HG03066 (cell line): ENCODE data around the gene CA9.

Experiments used
- ATAC-seq: cut with Tn5 transposase; IDR thresholded peaks from one replicate; pipeline ENCODE4 v1.9.1; 2021; ENCODE audit warnings: low read depth; ENCODE audit not compliant: unreplicated experiment

CA9 gene

DNA sequence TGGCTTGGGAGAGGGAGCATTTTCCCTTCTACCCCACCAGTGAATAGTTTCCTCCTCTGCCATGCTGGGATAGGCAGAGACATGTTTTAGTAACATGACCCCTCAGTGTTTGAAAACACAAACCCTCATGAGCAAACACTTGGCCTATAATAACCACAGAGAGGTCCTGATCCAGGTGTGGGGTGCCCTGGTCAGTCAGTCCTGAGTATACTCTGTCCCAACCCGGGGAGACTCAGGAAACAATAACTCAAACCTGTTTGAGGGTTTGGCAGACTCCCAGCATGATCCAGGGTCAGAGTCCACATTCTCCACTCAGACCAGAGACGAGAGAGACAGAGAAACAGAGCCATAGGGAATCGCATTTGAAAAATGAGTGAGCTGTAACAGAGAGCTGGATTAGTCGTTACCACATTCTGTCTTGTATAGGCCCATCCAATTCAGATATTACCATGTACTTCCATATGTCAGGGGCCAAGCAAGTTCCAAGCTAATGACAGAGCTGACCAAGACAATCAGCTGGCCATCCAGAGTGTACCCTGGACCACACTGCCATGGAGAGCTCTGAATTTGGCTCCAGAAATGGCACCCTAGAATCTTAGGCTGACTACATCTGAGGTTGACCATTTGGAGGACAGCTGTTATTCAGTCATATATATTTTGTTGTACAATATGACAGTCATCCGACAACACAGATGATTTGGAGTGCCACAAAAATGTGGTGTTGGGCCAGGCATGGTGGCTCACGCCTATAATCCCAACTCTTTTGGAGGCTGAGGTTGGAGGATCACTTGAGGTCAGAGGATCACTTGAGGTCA, 4.2 kb upstream of the CA9 start:
- no peak for ATAC-seq

DNA sequence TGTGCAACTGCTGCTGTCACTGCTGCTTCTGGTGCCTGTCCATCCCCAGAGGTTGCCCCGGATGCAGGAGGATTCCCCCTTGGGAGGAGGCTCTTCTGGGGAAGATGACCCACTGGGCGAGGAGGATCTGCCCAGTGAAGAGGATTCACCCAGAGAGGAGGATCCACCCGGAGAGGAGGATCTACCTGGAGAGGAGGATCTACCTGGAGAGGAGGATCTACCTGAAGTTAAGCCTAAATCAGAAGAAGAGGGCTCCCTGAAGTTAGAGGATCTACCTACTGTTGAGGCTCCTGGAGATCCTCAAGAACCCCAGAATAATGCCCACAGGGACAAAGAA, 265 bp downstream of the CA9 start:
- ATAC-seq: no peak

DNA sequence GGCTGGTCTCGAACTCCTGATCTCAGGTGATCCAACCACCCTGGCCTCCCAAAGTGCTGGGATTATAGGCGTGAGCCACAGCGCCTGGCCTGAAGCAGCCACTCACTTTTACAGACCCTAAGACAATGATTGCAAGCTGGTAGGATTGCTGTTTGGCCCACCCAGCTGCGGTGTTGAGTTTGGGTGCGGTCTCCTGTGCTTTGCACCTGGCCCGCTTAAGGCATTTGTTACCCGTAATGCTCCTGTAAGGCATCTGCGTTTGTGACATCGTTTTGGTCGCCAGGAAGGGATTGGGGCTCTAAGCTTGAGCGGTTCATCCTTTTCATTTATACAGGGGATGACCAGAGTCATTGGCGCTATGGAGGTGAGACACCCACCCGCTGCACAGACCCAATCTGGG, 1.5 kb downstream of the CA9 start:
- ATAC-seq: no peak

DNA sequence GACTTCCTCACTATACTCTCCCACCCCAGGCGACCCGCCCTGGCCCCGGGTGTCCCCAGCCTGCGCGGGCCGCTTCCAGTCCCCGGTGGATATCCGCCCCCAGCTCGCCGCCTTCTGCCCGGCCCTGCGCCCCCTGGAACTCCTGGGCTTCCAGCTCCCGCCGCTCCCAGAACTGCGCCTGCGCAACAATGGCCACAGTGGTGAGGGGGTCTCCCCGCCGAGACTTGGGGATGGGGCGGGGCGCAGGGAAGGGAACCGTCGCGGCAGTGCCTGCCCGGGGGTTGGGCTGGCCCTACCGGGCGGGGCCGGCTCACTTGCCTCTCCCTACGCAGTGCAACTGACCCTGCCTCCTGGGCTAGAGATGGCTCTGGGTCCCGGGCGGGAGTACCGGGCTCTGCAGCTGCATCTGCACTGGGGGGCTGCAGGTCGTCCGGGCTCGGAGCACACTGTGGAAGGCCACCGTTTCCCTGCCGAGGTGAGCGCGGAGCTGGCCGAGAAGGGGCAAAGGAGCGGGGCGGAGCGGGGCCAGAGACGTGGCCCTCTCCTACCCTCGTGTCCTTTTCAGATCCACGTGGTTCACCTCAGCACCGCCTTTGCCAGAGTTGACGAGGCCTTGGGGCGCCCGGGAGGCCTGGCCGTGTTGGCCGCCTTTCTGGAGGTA, 2.1 kb downstream of the CA9 start:
- ATAC-seq: no peak

DNA sequence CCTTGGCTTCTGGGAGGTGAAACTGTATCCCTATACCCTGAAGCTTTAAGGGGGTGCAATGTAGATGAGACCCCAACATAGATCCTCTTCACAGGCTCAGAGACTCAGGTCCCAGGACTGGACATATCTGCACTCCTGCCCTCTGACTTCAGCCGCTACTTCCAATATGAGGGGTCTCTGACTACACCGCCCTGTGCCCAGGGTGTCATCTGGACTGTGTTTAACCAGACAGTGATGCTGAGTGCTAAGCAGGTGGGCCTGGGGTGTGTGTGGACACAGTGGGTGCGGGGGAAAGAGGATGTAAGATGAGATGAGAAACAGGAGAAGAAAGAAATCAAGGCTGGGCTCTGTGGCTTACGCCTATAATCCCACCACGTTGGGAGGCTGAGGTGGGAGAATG, 5.4 kb downstream of the CA9 start:
- no peak for ATAC-seq

- ATAC-seq: no peak
These were observed 6.1 kb downstream of the CA9 start for GRCh38 chr9:35679766-35680330.

DNA sequence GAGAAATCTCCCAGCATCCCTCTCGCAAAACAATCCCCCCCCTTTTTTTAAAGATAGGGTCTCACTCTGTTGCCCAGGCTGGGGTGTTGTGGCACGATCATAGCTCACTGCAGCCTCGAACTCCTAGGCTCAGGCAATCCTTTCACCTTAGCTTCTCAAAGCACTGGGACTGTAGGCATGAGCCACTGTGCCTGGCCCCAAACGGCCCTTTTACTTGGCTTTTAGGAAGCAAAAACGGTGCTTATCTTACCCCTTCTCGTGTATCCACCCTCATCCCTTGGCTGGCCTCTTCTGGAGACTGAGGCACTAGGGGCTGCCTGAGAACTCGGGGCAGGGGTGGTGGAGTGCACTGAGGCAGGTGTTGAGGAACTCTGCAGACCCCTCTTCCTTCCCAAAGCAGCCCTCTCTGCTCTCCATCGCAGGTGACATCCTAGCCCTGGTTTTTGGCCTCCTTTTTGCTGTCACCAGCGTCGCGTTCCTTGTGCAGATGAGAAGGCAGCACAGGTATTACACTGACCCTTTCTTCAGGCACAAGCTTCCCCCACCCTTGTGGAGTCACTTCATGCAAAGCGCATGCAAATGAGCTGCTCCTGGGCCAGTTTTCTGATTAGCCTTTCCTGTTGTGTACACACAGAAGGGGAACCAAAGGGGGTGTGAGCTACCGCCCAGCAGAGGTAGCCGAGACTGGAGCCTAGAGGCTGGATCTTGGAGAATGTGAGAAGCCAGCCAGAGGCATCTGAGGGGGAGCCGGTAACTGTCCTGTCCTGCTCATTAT, 6.8 kb downstream of the CA9 start:
- no peak for ATAC-seq

DNA sequence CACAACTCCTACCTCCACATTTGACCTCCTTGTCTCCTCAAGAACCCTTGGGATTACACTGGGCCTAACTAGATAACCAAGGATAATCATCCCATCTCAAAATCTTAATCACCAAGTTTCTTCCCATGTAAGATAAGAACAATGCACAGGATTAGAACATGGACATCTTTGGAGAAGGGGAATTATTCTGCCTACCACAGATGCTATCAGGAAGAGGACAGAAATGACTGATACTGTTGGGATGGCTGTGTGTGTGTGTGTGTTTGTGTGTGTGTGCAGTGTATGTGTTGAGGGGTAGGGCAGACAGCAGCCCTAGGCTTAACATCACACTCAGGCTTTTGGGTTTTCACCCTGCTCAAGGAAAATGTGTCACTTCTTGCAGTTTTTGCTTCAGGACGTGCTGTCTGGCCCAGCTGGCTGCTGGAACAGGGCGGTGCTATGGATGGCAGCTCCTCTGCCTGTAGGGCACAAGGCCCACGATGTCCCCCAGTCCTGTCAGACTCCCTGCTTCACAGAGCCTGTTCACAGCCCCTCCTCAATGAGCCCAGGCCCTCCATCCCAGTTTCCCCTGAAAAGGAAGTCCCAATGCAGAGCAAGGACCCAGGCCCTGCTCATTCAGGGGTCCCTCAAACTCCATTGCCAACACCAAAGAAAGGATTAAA, 7.7 kb downstream of the CA9 start:
- no peak for ATAC-seq

- no peak for ATAC-seq
These were observed 8.3 kb downstream of the CA9 start for GRCh38 chr9:35682051-35682450.

- no peak for ATAC-seq
These were observed 9.0 kb downstream of the CA9 start for GRCh38 chr9:35682520-35683315.

DNA sequence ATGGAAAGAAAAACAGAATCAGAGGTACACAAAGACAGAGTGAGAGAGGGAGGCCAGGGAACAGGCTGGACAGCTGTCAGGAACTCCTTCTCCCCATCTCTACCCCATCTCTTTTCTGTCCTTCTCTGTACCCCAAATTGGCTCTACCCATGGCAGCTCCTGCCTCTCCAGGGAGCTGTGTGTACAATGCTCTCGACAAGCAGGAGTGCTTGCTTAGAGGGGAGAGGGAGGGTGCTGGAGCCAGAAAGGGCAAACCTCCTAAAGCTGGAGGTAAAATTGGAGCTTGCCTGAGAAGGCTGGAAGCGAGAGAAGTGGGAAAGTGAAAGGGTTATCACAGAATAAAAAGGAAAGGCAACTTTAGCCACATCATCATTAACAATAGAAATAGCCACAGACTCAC, 9.6 kb downstream of the CA9 start:
- no peak for ATAC-seq

DNA sequence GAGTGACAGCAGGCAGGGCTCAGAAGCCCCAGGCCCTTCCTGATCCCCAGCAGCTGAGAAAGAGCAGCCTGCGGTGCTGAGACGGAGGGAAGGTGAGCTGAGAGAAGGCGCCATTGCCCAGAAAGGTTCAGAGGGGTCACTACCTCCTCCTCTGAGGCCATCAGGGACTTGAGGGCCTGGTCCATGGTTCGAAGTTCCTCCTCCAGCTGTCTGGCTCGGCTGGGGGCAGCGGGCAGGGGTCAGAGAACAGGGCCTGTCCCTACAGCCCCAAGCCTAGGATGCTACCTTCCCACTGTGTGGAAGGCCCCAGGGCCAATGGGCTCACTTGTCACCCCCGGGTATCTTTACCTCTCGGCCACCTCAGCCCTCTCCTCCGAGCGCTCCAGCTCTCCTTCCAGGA, 11.2 kb downstream of the CA9 start:
- ATAC-seq: no peak

GRCh38 chr9:35685506-35685905, 11.8 kb downstream of the CA9 start:
- no peak for ATAC-seq

GRCh38 chr9:35686222-35687203, 12.8 kb downstream of the CA9 start:
- no peak for ATAC-seq

DNA sequence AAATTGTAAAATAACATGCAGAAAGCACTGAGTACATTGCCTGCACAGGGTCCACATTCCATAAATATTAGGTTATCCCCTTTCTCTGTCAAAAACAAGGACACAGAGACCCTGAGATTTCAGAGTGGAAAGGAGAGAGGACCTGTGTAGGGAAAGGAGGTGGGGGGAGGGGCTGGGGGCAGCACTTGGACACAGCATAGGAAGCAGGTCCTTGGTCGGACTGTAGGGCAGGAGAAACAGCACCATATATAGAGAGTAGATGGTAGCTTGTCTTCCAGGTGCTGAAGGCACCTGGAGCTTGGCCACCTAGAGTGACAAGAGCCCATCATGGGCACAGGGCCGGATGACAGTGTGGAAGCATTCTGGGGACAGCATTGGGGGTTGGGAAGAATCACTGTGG, 13.6 kb downstream of the CA9 start:
- no peak for ATAC-seq

DNA sequence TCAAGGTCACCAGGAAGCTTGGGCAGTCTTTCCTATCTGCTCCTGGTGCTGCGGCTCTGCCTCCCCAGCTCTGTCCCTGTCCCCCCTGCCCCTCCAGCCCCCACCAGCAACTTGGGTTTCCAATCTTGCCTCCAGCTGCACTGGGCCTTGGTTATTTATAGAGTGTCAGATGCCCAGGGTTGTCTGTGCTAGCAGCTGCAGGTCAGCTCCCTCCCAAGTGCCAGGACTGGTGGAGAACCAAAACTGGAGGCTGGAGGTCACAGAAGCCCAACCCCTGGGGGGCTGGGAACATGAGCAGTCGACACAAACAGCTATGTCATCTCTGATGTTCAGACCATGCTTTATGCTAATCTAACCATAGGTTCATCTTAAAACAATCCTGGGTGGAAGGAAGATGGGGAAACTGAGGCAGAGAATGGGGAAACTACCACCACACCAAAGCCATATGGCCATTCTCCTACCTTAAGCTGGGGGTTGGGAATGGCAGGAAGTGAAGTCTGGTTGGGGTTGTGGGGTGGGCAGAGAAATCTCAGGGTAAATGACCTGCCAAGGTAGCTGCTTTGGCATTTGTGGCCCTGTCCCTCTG, 14.3 kb downstream of the CA9 start:
- ATAC-seq: no peak

- no peak for ATAC-seq
These were observed 15.1 kb downstream of the CA9 start for GRCh38 chr9:35688558-35689541.
